Measurements from ENCODE around the gene RBM20. TPM values are rescaled to one million over a fixed set of nuclear protein-coding genes. Genes with fewer than 3 reads are reported as not detected.

The RBM20 gene
- polyA plus RNA-seq, 1 donor = 0.96 TPM

- Histone ChIP-seq H3K36me3 (ENCODE audit: control insufficient read depth, insufficient read depth, low read length) (no peaks in the 10 kb centered on the region), H3K4me1 (ENCODE audit: control insufficient read depth, insufficient read depth, low read length) (peaks cover 90% of the 10 kb centered on the region), H3K27ac (ENCODE audit: low read length) (peak overlapping the region; percentile 94), H3K9me3 (ENCODE audit: control insufficient read depth, low read depth, low read length) (no peaks in the 10 kb centered on the region), H3K27me3 (ENCODE audit: control insufficient read depth, insufficient read depth, low read length) (no peaks in the 10 kb centered on the region), H3K4me3 (ENCODE audit: low read length) (no peak overlapping the region)
- peak in 1 of 2 donors; percentile 73 for DNase-seq
- no CpG with 5 or more reads among the region's 2 CpGs for WGBS (ENCODE audit: insufficient coverage, low lambda C conversion rate)
These were observed 198.9 kb downstream of the RBM20 start for GRCh38 chr10:110843031-110843430.

GRCh38 chr10:110843796-110844616 lies 199.9 kb downstream of the RBM20 start:
- Histone ChIP-seq H3K27me3 (ENCODE audit: control insufficient read depth, insufficient read depth, low read length) (no peaks in the 10 kb centered on the region), H3K36me3 (ENCODE audit: control insufficient read depth, insufficient read depth, low read length) (no peaks in the 10 kb centered on the region), H3K9me3 (ENCODE audit: control insufficient read depth, low read depth, low read length) (no peaks in the 10 kb centered on the region), H3K27ac (ENCODE audit: low read length) (peak overlapping the region; percentile 94), H3K4me1 (ENCODE audit: control insufficient read depth, insufficient read depth, low read length) (peaks cover 80% of the 10 kb centered on the region), H3K4me3 (ENCODE audit: low read length) (no peak overlapping the region)
- DNase-seq = peak in 1 of 2 donors; percentile 80
- no CpG with 5 or more reads among the region's 8 CpGs for WGBS (ENCODE audit: insufficient coverage, low lambda C conversion rate)

DNA sequence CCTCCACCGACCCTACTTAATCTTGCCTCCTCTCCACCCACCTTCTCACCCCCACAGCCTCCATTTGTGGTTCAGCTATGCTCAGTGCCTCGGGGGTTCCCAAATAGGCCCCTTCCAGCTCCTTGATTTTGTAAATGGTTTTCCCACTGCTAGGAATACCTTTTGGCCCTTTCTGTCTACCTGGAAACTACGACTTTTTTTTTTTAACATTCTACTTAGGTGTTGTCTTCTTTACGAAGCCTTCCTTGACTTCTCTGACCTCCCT lies 200.4 kb downstream of the RBM20 start:
- Histone ChIP-seq H3K4me3 (ENCODE audit: low read length) (no peak overlapping the region), H3K27ac (ENCODE audit: low read length) (peak overlapping the region; percentile 94), H3K27me3 (ENCODE audit: control insufficient read depth, insufficient read depth, low read length) (no peaks in the 10 kb centered on the region), H3K4me1 (ENCODE audit: control insufficient read depth, insufficient read depth, low read length) (peaks cover 74% of the 10 kb centered on the region), H3K36me3 (ENCODE audit: control insufficient read depth, insufficient read depth, low read length) (no peaks in the 10 kb centered on the region), H3K9me3 (ENCODE audit: control insufficient read depth, low read depth, low read length) (no peaks in the 10 kb centered on the region)
- WGBS (ENCODE audit: insufficient coverage, low lambda C conversion rate) = 88% methylated on average over 2 of the region's 4 CpGs
- DNase-seq = no peak

- H3K9me3 ChIP-seq (ENCODE audit: control insufficient read depth, low read depth, low read length) = no peaks in the 10 kb centered on the region
- peaks cover 72% of the 10 kb centered on the region for H3K4me1 ChIP-seq (ENCODE audit: control insufficient read depth, insufficient read depth, low read length)
- no CpG with 5 or more reads among the region's 2 CpGs for WGBS (ENCODE audit: insufficient coverage, low lambda C conversion rate)
- peak in 1 of 2 donors; percentile 67 for DNase-seq
- no peaks in the 10 kb centered on the region for H3K27me3 ChIP-seq (ENCODE audit: control insufficient read depth, insufficient read depth, low read length)
- H3K27ac ChIP-seq (ENCODE audit: low read length) = peak overlapping the region; percentile 94
- no peak overlapping the region for H3K4me3 ChIP-seq (ENCODE audit: low read length)
- H3K36me3 ChIP-seq (ENCODE audit: control insufficient read depth, insufficient read depth, low read length) = no peaks in the 10 kb centered on the region
These were observed 201.1 kb downstream of the RBM20 start for GRCh38 chr10:110845192-110845755.

- peak overlapping the region; percentile 94 for H3K27ac ChIP-seq (ENCODE audit: low read length)
- no peaks in the 10 kb centered on the region for H3K27me3 ChIP-seq (ENCODE audit: control insufficient read depth, insufficient read depth, low read length)
- no peaks in the 10 kb centered on the region for H3K9me3 ChIP-seq (ENCODE audit: control insufficient read depth, low read depth, low read length)
- H3K4me1 ChIP-seq (ENCODE audit: control insufficient read depth, insufficient read depth, low read length) = peaks cover 66% of the 10 kb centered on the region
- no peaks in the 10 kb centered on the region for H3K36me3 ChIP-seq (ENCODE audit: control insufficient read depth, insufficient read depth, low read length)
- no CpG with 5 or more reads among the region's 3 CpGs for WGBS (ENCODE audit: insufficient coverage, low lambda C conversion rate)
- no peak overlapping the region for H3K4me3 ChIP-seq (ENCODE audit: low read length)
- DNase-seq = peak; percentile 82 to 91
These were observed 201.9 kb downstream of the RBM20 start for GRCh38 chr10:110845756-110846620.

DNA sequence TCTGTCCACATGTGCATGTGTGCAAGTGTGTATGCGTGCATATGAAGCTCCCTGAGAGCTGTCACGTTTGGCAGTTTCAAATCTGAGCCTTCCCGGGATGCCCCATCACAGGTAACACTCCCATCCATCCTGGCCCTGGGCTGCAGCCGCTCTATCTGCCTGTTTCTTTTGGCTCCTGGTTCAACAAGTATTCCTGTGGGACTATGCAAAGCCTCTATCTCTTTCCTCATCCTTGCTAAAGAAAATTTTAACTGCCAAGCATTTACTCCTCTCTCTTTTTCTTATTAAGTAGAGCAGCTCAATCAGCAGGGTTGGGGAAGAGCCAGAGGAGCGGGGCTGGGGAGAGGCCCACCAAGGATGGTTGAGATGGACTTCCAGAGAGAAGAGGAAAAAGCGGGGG lies 203.2 kb downstream of the RBM20 start:
- peaks cover 58% of the 10 kb centered on the region for H3K4me1 ChIP-seq (ENCODE audit: control insufficient read depth, insufficient read depth, low read length)
- no peak overlapping the region for H3K4me3 ChIP-seq (ENCODE audit: low read length)
- peak overlapping the region; percentile 94 for H3K27ac ChIP-seq (ENCODE audit: low read length)
- H3K36me3 ChIP-seq (ENCODE audit: control insufficient read depth, insufficient read depth, low read length) = no peaks in the 10 kb centered on the region
- DNase-seq = no peak
- H3K9me3 ChIP-seq (ENCODE audit: control insufficient read depth, low read depth, low read length) = no peaks in the 10 kb centered on the region
- no peaks in the 10 kb centered on the region for H3K27me3 ChIP-seq (ENCODE audit: control insufficient read depth, insufficient read depth, low read length)
- no CpG with 5 or more reads among the region's 6 CpGs for WGBS (ENCODE audit: insufficient coverage, low lambda C conversion rate)

GRCh38 chr10:110848106-110848505 lies 204.0 kb downstream of the RBM20 start:
- H3K9me3 ChIP-seq (ENCODE audit: control insufficient read depth, low read depth, low read length) = no peaks in the 10 kb centered on the region
- H3K27ac ChIP-seq (ENCODE audit: low read length) = no peak overlapping the region
- WGBS (ENCODE audit: insufficient coverage, low lambda C conversion rate) = 100% methylated on average over 1 of the region's 2 CpGs
- H3K4me3 ChIP-seq (ENCODE audit: low read length) = no peak overlapping the region
- DNase-seq = no peak
- H3K4me1 ChIP-seq (ENCODE audit: control insufficient read depth, insufficient read depth, low read length) = peaks cover 58% of the 10 kb centered on the region
- no peaks in the 10 kb centered on the region for H3K27me3 ChIP-seq (ENCODE audit: control insufficient read depth, insufficient read depth, low read length)
- H3K36me3 ChIP-seq (ENCODE audit: control insufficient read depth, insufficient read depth, low read length) = no peaks in the 10 kb centered on the region

DNA sequence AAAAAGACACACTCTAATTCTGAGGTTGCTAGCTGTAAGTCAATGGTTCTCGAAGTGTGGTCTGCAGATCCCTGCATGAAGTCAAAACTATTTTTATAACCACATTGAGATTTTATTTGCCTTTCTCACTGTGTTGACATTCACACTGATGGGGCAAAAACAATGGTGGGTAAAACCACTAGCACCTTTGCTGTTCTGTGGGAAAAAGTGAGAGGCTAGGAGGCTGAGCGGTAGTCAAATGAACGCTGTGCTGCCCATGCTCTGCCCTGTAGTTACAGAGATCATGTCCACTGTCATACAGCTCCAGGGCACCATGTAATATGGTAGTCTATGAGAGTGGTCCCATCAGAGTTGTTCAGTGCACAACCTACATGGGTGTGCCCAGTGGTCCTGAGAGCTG lies 206.0 kb downstream of the RBM20 start:
- H3K4me3 ChIP-seq (ENCODE audit: low read length) = no peak overlapping the region
- no peaks in the 10 kb centered on the region for H3K36me3 ChIP-seq (ENCODE audit: control insufficient read depth, insufficient read depth, low read length)
- H3K27me3 ChIP-seq (ENCODE audit: control insufficient read depth, insufficient read depth, low read length) = no peaks in the 10 kb centered on the region
- H3K27ac ChIP-seq (ENCODE audit: low read length) = no peak overlapping the region
- no peaks in the 10 kb centered on the region for H3K9me3 ChIP-seq (ENCODE audit: control insufficient read depth, low read depth, low read length)
- no CpG with 5 or more reads among the region's 3 CpGs for WGBS (ENCODE audit: insufficient coverage, low lambda C conversion rate)
- H3K4me1 ChIP-seq (ENCODE audit: control insufficient read depth, insufficient read depth, low read length) = peaks cover 45% of the 10 kb centered on the region
- DNase-seq = no peak

- Histone ChIP-seq H3K4me1 (ENCODE audit: control insufficient read depth, insufficient read depth, low read length) (peaks cover 35% of the 10 kb centered on the region), H3K27ac (ENCODE audit: low read length) (no peak overlapping the region), H3K4me3 (ENCODE audit: low read length) (no peak overlapping the region), H3K27me3 (ENCODE audit: control insufficient read depth, insufficient read depth, low read length) (no peaks in the 10 kb centered on the region), H3K9me3 (ENCODE audit: control insufficient read depth, low read depth, low read length) (no peaks in the 10 kb centered on the region), H3K36me3 (ENCODE audit: control insufficient read depth, insufficient read depth, low read length) (no peaks in the 10 kb centered on the region)
- DNase-seq = no peak
- WGBS (ENCODE audit: insufficient coverage, low lambda C conversion rate) = 93% methylated on average over 2 of the region's 8 CpGs
These were observed 207.0 kb downstream of the RBM20 start for GRCh38 chr10:110851020-110851612.

DNA sequence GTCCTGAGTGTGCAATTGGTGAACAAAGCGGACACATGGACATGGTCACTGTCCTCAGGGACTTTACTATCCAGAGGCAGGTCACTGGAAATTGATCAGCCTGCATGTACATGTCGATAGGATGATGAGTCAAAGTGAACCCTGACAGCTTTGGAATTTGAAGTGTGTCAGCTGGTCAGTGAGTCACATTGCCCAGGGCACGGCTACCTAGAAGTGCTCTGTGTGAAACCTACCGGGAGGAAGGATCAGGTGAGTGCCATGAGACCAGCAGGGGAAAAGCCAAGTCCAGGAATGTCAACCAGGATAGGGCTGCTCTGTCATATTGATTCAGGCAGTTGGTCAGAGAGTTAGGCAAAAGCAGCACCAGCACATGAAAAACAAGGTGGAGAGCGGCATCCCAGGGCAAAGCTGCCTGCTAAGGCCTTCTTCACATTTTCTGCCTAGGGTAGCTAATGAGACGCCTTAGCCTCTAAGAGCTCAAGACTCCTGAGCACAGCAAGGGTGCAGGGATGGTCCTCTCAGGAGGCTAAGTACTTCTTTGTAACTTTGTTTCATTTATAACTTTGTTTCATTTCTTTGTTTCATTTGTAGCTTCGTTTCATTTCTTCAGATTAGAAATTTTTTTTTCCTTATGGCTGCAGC lies 208.2 kb downstream of the RBM20 start:
- H3K9me3 ChIP-seq (ENCODE audit: control insufficient read depth, low read depth, low read length) = no peaks in the 10 kb centered on the region
- no CpG with 5 or more reads among the region's 7 CpGs for WGBS (ENCODE audit: insufficient coverage, low lambda C conversion rate)
- DNase-seq = peak; percentile 88 to 93
- H3K4me3 ChIP-seq (ENCODE audit: low read length) = no peak overlapping the region
- no peaks in the 10 kb centered on the region for H3K36me3 ChIP-seq (ENCODE audit: control insufficient read depth, insufficient read depth, low read length)
- H3K27ac ChIP-seq (ENCODE audit: low read length) = peak overlapping the region; percentile 87
- H3K4me1 ChIP-seq (ENCODE audit: control insufficient read depth, insufficient read depth, low read length) = peaks cover 26% of the 10 kb centered on the region
- no peaks in the 10 kb centered on the region for H3K27me3 ChIP-seq (ENCODE audit: control insufficient read depth, insufficient read depth, low read length)
